SHP77 treated with DMSO at 0.1 percent for 48 hours (cell line): ENCODE results near the gene CHCHD6.

Source experiments
- DNase-seq: peaks from one replicate; lab custom pipeline; 2025; lab: John Stamatoyannopoulos, UW

Gene CHCHD6, protein sequence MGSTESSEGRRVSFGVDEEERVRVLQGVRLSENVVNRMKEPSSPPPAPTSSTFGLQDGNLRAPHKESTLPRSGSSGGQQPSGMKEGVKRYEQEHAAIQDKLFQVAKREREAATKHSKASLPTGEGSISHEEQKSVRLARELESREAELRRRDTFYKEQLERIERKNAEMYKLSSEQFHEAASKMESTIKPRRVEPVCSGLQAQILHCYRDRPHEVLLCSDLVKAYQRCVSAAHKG

DNA sequence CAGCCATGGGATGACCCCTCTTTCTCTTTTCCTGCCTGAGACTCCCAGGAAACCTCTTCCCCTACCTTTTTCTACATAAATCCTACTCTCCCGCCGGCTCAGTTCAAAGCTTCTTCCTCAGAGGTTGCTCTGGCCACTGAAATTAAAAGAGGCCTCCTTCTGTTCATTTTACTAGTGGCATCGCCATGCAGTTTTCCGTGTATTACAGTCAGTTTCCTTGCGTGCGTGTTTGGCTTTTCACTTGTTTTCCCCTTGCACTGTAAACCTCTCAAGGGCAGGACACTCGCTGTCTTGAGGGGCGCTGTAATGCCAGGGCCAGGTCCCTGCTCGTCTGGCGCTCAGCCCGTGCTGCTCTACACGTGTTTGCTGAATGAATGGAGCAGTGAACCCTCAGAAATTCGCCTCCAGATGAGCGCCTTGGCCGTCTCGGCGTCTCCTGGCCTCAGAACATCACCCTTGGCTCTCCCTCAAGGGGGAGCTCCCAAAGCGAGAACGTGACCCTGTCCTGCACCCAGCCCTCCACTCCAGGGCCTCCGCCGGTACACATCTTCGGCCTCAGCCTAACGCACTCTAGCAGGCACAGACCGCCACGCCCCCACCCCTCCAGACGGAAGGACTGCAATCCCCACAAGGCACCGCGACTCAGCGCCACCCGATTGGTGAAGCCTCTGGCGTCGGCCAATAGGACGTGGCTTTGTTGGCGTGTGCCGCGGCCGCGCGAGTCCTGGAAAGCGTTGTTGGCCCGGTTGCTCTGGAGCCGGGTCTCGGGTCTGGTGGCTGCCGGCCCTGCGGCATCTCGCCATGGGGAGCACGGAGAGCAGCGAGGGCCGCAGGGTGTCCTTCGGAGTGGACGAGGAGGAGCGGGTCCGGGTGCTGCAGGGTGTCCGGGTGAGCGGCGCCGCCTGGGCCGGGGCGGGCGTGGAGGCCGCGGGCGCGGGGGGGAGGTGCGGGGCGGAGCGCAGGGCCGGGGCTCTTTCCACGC, at the start of gene CHCHD6:
CHCHD6 (plus strand) TSS at position 729 of the 982 bp plus-strand sequence; CDS start at position 802, 73 bp downstream.
- DNase-seq = peak; percentile 90

DNA sequence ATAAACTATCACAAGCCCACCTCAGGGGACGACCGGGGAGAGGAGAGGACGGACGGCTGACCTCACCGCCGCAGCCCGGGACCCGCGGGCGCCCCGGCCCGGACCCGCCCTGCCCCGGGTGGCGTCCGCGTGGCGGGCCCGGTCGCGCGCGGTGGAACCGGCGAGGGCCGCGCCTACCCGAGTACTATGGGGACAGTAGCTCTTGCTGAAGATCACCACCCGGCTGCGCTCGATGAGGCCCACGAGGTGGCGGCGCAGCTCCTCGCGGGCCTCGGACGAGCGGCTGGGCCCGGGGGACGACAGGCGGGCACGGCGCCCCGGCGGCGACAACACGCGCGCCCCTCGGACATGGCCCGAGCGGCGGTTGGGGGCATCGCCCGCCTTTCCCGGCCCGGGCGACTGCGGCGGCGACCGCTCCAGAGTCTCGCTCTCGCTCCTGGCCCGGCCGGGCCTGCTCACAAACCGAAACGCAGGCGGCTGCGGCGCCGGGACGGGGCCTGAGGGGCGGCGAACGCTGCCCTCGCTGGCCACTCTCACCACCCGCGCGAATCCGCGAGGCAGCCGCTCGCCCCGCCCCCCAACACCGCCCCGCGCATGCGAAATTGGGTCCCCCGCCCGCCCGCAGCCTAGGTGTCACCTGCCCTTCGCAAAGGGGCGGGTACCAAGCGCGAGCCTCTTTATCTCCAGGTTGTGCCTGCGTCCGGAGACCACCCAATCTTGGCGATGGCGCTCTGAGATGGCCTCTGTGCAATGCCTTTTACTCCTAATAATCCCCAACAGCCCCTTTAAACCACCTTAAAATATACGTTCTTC, 49.3 kb upstream of the CHCHD6 start, which contains the start of gene TXNRD3:
TXNRD3 (minus strand) TSS at position 554 of the 813 bp plus-strand sequence.
- DNase-seq = no peak

DNA sequence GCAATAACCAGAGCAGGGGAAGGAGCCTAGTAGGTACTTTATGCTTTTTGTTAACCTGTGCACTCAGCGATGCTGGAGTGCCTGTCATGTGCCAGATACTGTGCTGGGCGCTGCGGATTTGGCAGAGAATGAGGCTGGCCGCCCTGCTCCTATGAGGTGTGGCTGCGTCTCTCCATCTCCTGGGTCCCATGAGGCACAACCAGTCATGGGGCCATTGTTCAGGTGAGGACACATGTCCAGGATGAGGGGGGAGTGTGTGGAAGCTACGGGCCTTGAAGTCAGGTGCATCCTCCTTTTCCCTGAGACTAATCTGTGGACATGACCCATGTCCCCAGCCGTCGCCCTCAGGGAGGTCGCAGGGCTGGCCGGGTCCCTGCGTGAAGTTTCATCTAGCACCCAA, 48.2 kb upstream of the CHCHD6 start:
- no peak for DNase-seq

DNA sequence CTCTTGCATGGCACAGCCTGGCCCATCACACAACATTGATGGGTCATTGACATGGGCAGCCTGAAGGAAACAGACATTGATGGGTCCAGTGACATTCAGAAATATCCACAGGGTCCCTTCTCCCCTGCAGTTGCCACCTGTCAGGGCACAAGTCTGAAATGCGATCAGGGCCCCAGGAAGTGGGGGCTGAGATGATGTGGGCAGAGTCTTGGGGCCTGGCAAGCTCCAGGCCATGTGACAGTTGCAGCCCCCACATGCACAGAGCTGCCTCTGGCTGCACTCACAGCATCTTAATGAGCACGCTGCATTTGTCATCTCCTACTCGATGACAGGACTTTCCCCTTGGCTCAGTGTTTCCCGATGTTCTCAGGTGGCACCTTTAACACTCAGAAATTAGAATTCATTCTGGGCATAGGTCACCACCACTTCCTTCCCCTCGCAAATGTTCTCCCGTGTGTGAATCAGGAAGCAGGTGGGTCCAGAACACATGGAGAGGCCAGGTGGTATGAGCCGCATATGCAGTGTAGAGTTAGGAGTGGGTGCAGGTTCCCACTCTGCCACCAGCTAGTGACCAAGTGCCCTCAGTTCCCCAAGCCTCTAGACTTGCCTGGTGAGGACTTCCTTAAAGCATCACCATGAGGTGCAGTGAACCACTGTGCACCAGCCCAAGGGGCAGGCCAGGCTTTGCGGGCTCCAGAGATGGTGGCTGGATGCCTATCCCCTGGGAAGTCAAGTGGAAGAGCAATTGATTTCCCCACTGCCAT, 47.5 kb upstream of the CHCHD6 start:
- DNase-seq = no peak

DNA sequence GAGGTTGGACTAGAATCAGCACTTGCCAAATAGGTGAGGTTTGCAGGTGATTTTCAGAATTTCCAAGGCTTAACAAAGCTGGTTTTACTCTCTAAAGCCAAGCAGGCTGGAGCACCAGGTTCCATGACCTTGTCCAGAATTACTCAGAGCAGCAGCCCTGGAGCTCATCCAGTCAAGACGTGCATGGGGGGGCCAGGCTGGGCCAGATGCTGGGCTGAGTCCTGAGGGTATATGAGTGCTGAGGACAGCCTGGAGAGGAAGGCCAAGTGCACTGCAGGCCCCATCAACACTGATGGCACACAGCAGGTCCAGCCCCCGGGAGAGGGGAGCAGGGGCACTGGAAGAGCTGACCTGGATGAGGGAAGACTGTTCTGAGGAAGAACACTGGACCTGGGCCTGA, 46.1 kb upstream of the CHCHD6 start:
- DNase-seq = no peak

DNA sequence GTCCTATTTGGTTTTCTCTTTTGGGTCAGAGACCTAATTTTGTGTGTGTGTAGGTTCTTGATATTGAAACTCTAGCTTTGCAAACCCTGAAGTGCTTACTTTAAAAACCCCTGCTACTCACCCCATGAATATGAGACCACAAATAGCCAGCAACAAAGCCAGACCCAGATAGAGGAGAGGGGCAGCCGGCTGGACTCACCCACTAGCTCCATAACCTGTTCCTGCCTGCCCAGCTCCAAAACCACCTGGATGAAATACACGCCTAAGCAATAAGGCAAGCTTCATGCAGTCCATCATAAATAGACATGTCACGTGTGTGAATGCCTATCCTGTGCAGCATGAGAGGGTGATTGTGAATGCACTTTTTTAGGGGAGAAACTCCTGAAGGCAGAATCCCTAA, 45.5 kb upstream of the CHCHD6 start:
- no peak for DNase-seq

DNA sequence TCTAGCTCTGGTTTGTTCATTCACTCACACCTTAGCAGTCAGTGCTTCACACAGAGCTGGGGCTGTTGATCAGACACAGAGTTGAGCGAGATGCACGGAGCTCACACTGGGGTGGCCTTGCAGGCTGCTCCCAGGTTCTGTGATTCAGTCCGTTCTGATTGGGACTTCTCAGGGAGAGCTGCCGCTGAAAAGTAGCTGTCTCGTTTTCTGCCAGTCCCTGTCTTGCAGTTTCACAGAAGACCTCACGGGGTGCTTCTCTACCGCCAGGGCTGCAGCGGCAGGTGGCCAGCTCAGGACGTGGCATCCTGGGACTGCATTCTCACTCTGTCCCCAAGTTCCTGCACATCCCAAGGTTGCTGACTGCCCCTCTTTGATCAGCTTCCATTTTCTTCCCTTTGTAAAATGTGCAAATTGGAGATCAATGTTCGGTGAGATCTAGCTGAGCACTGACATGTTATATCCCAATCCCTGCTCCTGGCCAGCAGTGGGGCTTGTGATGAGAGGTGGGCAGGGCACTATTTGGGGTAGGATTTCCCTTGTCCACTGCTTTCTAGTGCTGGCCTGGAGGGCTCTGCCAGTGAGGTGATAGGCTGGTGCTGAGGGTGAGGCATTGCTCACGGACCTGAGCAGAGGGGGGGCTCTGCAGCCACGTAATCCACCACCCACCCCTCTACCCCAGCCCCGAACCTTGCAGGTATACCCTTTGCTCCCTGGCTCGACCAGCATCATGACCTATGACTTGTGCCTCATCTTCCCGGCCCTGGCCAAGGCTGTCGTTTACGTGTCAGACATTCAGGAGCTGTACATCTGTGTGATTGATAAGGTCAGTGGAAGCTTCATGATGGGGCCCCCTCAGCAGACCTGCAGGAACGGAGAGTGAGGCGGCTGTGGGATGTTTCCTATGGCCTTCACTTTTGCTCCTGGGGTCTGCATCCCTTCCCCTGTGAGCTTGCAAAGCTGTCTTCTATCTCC, 43.8 kb upstream of the CHCHD6 start:
- no peak for DNase-seq

DNA sequence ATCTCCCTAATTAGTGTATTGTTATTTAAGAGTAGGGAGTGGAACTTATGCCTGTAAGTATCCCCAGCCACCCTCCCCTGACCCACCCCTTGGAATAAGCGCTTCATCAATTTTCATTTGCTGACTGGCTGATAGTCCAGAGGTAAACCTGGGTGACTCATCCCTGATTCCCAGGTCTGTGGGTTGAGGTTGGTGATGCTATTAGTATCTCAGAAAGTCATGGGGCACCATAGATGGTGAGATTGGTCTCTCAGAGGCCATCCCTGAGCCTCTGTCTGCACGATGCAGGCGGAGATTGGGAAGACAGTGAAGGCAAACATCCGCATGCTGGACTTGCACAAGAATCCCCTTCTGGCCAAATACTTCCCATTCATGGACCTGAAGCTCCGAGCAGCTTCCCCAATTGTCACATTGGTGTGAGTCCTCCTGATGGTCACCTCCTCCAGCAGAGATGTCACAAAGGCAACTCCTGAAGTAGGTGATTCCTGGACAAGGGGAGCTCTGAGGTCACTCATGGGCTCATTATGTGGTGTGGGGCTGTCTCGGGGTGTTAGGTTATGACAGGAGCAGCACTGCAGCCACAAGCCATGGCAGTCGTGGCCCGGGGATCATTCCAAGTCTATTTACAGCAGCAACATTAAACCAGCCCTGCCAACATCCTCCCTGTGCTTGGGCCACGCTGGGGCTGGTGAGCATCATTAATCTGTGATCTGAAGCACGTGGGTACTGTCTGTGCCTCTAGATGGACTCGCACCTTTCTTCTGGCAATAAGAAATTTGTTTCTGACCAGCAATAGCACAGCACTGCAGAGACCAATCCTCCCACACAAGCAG, 42.3 kb upstream of the CHCHD6 start:
- DNase-seq = no peak

DNA sequence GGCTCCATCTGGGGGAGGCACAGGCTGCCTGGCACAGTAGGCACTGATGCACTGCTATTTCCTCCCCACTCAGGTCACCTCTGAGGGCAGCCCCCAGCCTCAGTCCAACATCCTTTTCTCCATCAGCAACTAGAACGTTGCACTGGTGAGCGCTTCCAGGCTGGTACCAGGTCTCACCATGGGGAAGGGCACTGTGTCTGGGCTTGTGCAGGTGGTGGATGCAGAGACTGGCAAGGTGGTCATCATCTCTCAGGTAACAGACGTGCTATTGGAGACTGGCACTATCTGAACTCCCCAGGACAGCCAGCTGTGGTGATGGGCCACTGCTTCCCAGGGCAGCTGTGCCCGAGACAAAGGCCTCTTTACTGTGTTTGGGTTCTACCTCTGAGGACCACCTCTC, 40.8 kb upstream of the CHCHD6 start:
- no peak for DNase-seq

DNA sequence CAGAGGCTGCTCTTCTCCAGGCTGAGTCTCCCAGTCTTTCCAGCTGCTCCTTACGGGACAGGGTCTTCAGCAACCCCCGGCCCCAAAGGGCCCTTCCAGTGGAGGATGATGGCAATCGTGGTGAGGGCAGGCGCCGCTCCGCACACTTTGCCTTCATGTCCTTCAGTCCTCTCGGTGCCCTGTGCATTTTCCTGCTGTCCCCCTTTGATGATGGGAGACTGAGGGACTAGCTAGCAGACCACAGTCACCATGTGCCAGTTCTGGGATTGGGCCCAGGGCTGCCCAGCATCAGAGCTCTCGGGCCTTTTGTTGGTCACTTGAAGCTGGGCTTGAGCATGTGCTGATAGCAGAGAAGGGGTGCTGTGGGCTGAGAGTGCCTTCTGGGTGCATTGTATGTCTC, 40.3 kb upstream of the CHCHD6 start:
- DNase-seq = no peak

DNA sequence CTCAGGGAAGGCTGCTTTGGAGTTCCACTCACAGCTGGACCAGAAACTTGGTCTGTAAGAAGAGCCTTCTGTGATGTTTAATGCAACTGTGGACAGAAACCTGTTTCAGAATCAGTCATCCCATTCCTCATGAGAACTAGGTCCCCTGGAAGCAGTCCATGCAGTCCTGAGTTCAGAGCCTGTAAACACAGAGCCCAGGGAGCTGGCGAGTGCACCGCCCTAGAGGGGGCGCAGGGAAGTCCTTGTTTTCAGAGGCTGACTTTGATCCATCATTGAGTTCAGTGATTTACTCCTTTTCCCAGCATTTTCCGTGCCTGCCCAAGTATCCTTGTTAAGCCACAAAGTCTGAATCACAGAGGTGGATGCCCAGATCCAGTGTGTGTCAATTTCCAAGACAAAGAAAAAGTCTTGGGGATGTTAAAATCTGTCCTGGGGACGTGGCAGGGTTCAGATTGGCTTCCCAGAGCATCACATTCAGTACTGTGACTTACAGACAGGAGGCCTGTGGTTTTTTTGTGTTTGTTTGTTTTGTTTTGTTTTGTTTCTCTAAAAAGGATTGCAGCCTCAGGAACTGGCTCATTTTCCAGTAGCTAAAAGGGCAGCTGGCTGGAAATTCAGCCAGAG, 39.3 kb upstream of the CHCHD6 start:
- no peak for DNase-seq

DNA sequence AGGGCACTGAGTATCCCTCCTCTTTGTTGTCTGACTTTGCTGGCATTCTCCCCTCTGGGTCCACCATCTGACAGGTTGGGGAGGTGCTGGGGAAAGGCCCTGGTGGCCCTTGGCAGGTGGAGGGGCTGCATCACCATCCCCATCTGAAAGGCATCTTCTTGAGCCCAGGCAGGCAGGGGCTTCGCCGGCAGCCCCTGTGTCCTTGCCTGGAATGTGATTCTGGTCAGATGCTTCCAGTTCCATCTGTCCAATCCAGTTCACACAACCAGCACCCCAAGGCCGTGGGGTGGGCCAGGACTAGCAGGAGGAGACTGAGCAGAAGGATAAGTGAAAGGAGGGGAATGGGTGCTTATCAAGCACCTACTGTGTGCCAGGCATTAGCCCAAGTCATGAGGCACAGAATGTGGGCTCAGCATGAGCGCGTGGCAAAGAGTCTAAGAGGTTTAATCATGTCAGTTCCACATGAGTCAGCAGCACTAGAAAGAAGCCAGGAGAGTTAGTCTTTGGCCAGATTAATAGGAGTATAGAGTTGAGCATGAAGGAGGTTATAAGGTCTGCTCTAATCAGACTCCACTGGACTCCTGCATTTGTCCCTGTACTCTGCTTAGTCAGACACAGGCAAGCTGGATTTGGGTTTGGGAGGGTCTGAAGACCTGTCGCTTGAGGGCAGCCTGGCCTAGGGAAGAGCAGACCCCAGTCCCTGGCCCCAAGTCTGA, 38.7 kb upstream of the CHCHD6 start:
- DNase-seq = no peak

DNA sequence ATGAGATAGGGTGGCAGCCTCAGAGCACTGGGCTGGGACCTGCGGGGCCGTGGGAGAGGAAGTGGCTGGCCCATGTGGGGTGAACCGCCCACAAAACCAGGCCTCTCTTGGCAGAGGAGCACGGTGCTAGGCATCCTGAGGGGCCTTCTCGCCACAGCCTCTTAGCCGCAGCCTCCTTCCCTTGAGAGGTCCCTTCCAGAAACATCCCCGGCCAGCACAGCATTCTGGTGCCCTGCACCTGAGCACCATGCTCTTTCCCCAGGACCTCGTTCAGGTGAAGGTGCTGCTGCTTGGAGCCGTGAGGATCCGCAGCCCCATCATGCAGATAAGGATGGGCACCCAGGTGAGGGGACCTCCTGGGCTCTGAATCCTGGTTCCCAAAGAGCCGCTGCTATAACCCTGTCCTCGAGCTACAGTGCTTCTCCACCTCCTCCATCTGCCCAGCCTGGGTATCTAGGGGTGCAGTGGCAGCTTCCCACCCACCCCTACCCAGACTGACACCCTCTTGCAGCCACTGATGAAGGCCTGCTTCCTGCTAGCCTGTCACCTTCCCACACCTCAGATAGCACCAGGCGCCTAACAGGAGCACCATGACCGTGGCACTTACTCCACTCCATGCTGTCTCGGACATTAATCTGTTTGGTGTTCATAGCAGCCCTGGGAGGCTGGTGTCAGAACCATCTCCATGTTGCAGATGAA, 37.9 kb upstream of the CHCHD6 start:
- DNase-seq = no peak

DNA sequence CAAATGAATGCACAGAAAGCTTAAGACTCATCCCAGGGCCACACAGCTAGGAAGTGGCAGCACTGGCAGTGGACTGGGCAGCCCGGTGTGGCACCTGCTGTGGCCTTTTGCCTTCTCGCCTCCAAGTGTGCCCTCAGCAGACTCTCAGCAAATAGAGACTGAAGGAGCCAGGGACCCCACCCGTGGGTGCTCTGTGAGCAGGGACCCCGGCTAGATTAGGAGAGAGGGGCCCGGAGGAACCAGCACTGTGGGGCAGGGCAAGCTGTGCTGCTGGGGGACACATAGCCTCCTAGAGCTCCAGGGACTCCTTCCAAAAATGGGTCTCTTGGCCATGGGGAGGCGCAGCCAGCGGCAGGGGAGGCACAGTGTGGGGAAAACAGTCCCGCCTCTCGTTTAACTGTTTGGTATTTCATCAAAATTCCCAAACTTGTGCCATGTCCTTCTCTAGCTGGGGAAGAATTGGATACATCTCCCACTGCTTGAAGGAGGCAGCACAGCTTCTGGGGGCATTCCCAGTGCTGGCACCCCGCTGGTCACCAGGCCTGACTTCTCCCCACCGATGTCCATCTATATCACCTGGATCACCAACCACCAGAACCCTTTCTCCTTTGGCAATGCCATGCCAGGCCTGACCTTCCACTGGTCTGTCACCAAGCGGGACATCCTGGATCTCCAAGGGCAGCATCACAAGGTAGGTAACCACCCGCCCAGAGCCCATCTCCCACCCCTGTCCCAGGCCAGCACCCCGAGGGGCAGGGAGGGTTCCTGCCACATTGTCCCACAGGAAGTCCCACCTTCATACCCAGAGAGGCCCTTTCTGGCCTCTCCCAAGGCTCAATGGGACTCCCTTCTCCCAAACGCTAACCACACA, 37.1 kb upstream of the CHCHD6 start:
- no peak for DNase-seq

DNA sequence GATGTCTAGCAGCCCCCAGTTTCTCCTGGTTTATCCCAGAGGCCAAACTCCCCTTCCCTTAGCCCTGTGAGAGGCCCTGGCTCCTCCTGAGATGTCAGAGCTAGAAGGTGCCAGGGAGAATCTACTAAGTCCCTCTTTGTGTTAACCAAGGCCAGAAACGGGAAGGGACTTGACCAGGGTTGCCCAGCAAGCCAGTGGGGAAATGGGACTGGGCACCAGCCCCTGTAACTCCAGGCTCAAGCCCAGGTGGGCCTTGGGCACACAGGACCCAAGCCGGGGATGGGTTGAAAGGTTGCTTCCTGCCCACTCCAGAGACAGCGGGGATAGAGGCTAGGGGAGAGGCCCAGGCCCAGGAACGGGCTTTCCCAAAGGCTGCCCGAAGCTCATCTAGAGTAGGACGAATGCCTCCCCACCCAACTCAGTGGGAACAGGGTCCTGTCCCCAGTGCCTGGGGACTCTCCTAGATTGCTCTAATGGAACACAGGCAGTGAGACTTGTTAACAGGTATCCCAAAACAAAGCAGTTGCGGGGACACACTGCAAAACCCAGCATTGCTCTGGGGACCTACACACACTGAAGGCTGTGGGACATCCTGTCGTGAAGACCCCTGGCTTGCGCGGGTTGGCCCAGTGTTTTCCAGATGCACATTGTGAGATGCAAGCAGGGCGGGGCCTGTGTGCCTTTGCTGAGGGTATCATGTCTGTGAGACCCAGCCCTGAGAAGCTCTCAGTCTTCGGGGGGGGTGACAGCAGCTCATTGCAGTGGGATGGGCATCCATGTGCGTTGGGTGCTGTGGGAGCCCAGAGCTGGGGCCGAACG, 36.2 kb upstream of the CHCHD6 start:
- DNase-seq = no peak
